ENCODE data around the gene TTLL12.

TTLL12 gene

DNA sequence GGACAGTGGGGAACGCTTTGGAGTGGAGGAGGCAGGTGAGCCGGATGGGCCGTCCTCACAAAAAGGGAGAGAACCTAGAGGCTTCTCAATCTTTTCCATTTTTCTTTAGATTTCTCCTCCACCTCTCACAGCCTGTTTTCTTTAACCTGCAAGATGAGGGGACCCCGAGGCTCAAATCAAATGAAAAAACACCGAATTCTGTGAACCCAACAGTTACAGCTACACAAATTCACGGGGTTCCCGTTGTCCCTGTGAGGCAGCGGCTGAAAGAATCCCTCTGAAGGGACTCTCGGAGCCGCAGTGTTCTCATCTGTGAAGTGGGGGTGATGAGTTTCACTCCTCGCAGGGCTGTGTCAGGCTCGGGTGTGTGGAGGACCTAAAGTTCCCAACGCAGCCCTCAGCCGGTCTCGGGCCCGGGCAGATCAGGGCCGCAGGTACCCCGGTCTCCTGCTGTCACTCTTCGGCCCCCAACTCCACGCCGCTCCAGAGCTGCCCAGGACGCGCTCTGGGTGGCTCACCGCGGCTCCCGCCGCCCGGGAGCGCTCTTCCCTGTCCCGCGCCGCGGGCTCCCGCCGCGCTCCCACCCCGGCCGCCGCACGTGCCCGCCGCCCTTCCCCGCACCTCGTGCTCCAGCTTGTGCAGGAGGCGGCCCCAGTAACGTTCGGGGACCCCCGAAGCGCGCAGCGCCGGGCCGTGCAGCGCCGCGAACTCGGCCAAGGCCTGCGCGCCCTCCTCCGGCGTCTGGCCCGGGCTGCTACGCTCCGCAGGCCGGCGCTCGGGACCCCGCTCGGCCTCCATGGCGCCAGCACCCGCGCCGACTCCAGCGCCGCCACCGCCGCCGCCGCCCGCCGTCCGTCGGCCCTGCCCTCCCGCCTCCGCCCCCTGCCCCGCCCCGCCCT lies at the start of gene TTLL12:
TTLL12 (minus strand) TSS at position 863 of the 899 bp plus-strand sequence; CDS start at position 798, 65 bp downstream.
- no peak for DNase-seq

DNA sequence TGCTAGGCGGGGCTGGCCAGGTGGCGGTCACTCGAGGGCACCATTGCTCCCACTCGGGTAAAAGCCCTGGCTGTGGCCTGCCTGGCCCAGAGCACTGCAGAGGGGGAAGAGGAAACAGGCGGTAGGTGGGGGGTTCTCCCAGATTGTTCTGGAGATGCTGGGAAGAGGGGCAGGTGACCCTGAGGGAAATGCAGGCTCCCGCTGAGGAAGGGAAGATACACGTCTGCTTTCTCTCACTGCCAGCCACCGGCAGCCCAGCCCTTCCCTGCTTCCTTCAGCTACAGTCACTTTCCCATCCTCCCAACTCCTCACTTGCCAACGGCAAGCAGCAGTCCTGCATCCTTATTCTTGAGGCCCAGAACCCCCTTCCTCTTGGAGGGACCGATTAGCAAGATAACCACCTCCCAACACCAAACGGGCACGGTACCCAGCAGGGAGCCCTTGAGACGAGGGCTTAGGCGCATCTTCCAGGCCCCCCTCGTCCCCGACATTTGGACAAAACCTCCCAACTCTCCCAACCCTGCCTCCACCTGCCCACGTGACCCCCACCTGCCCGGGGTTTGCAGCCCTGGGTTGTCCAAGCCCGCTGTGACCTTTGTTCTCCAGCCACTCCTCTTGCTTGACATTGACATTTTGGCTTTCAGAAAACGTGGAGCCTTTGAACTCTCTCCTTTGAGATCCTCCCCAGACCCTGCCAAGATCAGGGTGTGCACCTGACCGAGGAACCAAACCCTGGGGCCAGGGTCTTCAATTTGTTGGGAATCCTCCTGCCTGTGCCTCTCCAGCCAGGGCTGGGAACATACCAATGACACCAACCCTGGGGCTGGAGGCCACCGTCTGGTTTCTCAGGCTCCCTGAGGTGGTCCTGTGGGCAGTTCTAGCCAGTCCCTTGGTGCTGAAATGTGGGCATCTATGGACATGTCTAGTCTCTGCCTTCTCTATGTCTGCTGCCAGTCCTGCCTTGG lies 48.8 kb upstream of the TTLL12 start:
- DNase-seq, result no peak

DNA sequence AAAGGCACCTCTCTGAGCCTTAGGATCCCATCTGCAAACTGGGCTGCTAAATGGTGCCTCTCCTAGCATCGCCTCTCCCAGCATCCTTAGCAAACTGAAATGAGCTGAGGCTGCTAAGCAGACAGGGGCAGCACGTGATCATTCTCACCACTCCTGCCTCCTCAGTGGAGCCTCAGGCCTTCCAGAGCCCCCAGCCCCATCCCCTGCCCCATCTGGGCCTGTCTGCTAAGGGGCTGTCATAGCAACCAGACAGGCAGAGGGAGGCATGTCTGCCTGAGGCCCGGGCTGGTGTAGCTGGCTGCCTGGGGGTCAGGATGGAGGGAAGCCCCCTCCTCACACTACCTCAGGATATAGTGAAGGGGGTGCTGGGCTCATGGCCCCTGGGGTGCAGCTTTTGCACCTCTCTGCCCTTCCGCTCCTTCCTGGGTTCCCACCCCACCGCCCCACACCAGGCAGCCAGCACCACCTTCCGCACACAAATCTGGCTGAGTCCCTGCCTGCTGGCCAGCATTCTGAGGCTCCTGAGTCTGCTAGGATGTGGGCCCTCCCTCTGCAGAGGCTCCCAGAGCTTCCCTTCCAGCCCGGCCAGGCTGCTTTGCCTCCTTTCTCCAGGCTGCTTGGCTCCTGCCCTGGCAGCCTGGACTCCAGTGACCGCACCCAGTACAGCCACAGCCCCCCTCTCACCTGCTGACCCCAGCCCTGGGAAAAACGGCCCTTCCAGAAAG lies 47.5 kb upstream of the TTLL12 start:
- no peak for DNase-seq

DNA sequence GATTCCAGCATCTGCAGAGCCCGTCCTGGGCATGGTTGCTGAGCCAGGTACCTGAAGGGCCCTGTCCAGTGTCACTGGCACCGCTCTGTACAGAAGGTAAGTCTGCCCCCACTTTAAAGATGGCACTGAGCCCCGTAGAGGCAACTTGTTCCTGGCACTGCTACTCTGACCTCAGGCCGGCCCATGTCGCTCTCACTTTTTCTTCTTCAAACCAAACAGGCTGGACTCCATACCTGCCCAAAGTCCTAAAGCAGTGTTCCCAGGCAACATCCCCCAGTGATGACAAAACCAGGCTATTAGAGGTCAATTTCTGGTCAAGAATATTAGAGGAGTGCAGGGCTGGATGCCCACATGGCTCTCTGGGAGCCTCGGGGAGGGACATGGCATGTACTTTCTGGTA lies 46.6 kb upstream of the TTLL12 start:
- no peak for DNase-seq

DNA sequence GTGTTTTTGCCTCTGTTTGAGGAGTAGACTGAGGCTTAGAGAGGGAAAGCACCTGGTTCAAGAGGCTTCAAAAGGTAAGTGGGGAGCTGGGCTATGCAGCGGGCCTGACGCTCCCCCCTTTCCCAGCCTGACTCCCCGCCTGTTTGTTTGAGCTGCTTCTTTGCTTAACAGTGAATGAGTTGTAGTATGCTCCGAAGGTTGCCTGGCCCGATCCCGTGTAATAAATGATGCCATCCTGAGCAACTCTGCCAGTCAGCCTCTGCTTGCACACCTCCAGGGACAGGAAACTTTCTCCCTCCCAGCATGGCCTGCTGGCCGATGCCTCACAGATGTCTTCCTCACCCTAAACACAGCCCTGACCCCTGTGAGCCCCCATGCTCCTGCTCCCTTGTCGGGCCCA lies 45.5 kb upstream of the TTLL12 start:
- no peak for DNase-seq

DNA sequence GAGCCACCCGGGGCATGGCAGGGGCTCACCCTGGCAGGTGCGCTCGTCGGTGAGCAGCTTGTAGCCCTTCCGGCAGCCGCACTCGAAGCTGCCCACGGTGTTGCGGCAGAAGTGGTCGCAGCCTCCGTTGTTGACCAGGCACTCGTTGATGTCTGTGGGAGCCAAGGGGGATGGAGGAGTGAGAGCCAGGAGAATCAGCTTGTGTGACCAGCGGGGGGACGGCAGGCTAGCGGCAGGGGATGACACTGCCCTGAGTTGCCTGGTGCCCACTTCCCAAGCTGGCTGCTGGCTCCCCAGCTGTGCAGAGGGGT lies 44.7 kb upstream of the TTLL12 start:
- no peak for DNase-seq

DNA sequence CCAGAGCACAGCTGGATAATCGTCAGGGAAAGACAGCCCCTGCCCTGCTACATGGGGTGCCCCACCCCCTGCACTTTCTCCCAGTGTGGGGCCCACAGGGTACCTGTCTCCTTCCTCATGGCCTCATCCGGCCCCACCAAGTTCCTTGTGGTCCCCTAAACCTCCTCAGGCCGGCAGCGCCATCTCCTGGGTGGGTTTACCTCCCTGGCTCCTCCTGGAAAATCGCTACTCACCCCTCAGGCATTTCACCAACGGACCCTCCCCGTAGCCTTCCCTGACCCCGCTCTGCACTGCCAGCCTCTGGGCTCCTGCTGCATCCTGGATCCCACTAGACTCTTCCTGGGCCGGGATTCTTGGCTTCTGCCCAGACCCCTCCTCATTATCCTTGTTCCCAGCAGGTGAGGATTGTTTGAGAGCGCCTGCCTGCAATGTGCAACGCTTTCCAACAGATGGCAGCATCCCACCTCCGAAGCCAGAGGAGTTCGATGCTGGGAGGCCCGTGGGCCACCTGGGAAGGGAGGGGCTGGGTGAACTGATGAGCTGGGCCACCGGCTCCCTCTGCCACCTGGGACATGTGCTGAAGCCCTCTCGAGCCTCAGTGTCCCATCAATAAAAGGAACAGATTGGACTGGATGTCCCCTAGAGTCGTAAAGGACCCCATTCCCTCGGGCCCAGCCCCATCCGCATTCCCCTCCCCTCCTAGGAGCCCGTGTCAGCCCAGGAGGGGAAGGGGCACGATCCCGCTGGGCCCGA lies 44.2 kb upstream of the TTLL12 start:
- peak; percentile 2 to 25 for DNase-seq

DNA sequence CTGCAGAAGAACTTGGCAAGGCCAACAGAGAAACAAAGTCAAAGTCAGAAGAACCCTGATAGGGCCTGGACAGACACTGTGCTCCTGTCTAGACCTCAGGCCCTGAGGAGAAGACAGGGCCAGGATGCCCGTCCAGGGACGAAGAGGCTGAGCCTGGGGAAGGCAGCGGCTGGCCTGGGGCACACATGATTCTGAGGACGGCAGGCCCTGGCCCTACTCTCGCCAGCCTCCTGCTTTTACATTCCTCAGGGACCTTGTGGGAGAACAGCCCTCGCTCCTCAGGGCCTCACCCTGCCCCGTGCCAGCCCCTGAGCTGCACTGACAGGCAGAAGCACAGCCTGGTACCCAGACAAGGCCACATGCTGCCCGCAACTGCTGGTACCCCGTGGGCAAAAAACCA lies 43.6 kb upstream of the TTLL12 start:
- no peak for DNase-seq

DNA sequence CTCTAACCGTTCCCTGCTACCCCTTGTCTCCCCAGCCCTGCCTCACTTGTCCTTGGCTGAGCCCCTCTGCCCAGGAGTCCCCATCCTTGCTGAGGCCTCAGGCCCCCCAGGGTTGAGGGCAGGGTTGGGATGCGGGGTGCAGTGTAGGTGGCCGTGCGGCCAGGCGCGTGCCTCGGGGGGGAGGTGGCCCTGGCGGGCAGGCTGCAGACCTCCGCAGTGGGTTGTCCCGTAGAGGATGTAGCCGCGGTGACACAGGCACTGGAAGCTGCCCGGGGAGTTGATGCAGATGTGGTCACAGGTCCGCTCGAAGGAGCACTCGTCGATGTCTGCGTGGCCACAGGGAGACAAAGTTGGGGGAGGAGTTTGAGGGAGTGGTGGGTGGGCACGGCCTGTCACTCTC lies 41.9 kb upstream of the TTLL12 start:
- no peak for DNase-seq

DNA sequence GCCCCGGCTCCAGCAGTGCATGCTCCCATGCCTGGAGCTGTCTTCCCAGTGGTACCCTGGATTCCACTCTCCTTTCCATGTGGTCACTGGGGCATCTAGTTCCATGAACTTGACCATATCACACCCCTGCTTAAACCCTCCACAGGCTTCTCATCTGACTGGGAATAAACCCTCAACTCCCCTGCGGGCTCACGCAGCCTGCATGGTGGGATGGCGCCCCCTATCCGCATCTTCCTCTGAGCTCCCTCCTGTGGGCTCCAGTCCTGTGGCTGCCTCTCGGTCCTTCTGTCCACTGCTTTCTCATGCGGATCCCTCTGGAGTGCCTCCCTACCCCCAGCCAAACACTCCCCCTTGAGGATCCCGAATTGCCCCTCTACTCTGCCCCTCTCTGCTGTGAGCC lies 41.4 kb upstream of the TTLL12 start:
- DNase-seq, result no peak

DNA sequence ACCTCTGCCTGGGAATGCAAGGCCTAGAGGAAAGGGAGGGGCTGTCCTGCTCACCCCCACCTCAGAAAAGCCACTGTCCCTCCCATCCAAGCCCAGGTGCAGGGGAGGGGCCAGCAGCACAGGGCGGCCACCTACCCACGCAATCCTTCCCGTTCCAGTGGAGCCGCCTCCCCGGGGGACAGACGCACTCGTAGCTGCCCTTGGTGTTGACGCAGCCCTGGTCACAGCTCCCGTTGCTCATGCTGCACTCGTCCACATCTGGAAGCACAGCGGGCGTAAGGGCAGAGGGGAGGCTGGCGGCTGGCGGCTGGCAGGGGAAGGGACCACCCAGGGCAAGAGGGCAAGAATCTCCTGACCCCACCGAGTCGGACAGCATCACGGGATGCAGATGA lies 40.3 kb upstream of the TTLL12 start:
- DNase-seq, result no peak

DNA sequence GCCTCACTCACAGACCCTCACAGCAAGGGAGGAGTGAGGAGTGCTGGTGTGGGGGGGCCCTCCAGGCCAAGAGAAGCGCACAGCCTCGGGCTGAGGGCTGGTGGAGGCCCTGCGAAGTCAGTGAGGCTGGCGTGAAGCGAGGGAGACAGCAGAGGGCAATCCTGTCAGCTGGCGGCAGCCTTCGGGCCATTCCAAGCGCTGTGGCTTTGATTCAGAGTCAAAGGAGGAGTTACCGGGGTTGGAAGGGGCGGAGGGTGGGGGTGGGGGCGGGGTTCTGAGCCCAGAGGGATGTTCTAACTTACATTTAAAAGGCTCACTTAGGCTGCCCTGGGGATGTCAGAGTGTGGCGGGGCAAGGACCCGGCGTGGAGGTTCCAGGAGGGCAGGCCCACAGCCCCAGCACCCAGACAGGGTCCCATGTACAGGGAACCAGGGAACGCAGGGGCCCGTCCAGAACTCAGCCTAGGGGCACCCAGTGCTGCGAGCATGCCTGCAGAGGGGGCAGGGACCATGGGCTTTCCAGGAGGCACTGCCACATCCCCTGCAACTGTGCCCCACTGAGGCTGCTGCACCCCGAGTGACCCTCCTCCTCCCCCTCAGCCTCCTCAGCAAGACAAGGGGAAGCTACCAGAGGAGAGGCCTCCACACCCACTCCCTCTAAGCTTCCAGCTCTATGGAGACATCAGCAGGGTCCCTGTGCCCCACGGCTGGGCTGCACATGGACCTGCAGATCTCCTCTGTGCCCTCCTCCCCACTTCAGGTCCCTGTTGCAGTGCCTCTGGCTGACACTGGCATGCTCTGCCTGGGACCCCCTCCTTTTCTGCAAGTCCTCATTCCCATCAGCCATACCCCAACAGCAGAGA lies 39.7 kb upstream of the TTLL12 start:
- no peak for DNase-seq

DNA sequence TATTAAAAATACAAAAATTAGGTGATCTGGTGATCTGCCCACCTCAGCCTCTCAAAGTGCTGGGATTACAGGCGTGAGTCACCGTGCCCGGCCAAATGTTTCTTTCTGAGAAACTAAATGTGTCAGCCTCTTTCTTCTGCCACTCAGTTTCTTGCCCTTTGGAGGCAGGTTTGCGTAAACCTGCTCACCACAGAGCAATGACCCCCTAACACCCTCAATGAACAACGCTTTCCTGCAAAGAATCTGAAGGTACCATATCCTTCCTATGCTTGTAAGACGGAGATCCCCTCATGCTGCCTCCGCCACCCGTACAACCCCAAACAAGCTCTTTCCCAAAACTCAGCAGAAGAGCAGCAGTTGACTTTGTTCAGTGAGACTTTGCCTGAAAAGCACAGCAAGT lies 38.7 kb upstream of the TTLL12 start:
- no peak for DNase-seq

DNA sequence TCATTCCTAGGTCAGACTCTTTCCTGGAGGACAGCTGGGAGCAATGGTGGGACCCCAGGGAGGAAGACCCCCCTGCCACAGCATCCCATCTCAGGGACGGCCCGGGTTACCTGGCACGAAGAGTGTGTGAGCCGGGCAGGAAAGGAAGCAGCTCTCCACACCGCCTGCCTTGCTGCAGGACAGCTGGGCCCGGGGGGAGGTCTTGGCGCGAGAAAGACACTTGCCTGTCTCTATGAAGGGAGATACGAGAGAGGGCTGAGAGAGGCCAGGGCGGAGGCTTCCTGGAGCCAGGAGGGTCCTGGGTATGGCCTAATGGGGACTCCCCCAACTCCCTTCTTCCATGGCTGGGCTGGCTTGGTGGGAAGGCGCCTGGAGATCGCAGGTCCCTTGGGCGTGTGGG lies 36.1 kb upstream of the TTLL12 start:
- DNase-seq, result no peak

DNA sequence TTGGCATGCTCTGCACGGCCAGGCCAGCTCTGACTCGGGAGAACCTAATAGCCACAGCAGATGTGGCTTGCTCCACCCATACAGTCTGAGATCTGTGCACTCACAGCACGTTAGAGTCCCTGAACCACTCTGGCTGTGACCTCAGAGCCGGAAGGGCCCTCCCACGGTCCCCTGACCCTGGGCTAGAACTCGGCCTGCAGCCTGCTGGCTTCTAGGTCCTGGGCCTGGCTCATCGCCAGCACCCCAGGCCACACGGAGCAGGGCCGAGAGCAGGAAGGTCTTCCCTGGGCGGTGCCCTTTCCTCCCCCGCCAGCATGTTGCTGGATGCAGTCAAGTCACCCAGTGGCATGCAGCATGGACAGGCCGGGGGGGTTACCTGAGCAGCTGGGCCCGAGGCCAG lies 35.3 kb upstream of the TTLL12 start:
- no peak for DNase-seq

DNA sequence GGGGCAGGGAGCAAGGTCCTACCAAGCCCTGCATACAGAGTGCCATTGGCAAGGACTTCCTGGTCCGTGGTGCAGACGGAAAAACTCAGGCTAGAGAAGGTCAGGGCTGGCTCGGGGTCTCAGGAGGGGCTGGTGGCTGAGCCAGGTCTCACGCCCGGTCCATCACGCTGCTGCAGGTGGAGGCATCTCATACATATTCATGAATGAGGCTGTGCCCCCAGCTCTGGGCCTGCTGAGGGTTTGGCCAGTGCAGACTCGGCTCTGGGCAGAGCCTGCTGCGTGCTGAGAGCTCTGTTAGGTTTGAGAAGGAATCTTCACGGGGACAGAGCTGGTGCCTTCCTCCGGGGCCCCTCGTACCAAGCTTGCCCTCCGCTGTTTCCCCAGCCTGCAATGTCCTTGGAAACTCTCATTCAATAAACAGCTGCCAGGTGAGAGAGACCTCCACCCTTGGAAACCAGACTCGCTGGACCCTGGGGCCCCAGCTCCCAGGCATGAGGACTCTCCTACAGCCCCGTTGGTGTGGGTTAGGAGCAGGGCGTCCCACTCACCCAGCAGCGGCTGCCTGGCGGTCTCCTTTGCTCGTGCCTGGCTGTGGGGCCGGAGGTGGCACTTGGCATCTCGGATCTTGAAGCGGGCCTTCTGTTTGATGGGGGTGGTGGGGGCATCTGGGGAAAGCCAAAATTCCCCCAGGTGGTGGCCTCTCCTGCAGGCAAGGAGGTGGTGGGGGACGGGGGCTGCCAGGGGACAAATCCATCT lies 33.9 kb upstream of the TTLL12 start:
- DNase-seq, result no peak

DNA sequence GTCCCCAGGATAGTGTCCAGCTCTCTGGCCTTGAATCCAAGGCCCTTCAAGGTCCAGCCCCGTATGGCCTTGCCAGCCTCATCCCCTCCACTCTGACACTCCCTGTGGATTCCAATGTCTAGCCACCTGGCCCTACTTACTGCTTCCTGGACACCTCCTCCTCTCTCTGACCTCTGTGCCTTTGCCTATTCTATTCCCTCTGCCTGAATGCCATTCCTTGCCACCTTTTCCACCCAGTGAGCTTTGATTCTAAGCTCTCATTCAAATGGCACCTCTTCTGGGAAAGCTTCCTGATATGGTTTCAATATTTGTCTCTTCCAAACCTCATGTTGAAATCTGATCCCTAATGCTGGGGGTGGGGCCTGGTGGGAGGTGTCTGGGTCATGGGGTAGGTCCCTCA lies 31.9 kb upstream of the TTLL12 start:
- no peak for DNase-seq

DNA sequence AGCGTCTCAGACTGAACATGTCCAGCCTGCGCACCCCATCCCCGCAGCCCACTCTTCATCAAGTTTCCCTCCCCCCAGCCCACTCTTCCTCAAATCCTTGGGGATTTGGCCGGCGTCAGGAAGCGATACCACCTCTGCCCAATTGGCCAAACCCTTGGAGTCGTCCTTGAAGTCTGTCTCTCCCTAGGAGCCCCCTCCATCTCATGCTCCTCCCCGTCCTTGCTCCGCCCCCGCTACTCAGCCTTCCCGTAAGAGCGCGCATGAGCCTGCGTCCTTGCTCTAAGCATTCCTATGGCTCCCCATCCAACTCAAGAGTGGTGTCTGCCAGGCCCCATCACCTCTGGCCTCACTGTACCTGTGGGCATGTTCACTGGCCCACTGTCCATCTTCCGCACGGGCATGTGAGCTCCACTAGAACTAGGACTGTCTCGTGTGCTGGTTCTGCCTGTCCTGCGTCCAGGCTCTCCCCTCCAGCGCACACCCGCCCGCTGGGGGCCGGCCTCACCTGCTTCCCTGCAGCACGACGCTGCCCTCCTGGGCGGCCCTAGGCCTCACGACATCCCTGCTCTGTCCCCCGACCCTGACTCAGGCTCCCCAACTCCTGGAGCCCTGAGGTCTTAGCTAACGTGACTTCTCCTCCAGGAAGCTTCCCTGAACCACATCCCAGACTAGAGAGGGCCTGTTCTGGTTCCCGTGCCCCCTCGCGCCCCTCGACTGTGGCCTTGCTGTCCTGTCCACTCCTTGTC lies 30.5 kb upstream of the TTLL12 start:
- DNase-seq, result no peak

DNA sequence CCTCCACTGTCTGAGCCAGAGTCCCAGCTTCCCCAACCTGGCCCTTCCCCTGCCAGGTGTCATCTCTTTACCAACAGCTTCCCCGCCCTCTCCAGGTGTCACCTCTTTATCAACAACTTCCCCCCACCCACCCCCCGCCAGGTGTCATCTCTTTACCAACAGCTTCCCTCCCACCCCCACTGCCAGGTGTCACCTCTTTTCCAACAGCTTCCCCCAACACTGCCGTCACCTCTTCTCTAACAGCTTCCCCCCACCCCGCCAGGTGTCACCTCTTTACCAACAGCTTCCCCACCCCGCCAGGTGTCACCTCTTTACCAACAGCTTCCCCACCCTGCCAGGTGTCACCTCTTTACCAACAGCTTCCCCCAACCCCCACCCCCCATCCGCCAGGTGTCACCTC lies 29.8 kb upstream of the TTLL12 start:
- no peak for DNase-seq

DNA sequence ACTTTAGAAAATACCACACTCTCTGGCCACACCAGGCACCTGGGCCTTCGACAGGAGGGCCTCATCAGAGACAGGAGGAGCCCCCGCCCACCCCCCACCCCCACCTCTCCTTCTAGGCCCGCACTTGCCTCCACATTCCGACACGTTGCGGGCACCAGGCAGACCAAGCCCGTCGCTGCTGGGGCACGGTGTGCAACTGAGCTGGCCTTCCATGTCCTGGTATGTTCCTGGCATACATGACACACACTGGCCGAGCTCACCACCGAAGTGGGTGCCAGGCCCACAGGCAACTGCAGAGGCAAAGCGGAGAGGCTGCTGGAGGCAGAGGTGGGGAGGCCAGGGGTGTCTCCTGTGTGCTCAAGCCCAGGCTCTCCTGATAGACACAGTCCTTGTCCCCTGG lies 27.0 kb upstream of the TTLL12 start:
- no peak for DNase-seq
